Measurements from ENCODE around the gene WAPL.

WAPL gene

GRCh38 chr10:86524225-86524962, 2.8 kb upstream of the WAPL start:
- no peak for DNase-seq (ENCODE audit: low spot score)

GRCh38 chr10:86523348-86523747, 1.8 kb upstream of the WAPL start:
- no peak for DNase-seq (ENCODE audit: low spot score)

GRCh38 chr10:86522510-86522855, 891 bp upstream of the WAPL start:
- no peak for DNase-seq (ENCODE audit: low spot score)

GRCh38 chr10:86520871-86521677, 518 bp downstream of the WAPL start:
- peak; percentile 53 for DNase-seq (ENCODE audit: low spot score)

GRCh38 chr10:86518781-86519180, 2.8 kb downstream of the WAPL start:
- DNase-seq (ENCODE audit: low spot score) = no peak

GRCh38 chr10:86512137-86512536, 9.5 kb downstream of the WAPL start:
- DNase-seq (ENCODE audit: low spot score) = no peak

GRCh38 chr10:86511027-86511865, 10.3 kb downstream of the WAPL start:
- DNase-seq (ENCODE audit: low spot score) = no peak

GRCh38 chr10:86509145-86509544, 12.4 kb downstream of the WAPL start:
- DNase-seq (ENCODE audit: low spot score) = no peak

- DNase-seq (ENCODE audit: low spot score) = no peak
Measured at GRCh38 chr10:86508217-86508616, 13.4 kb downstream of the WAPL start.

GRCh38 chr10:86506499-86506898, 15.1 kb downstream of the WAPL start:
- no peak for DNase-seq (ENCODE audit: low spot score)

- no peak for DNase-seq (ENCODE audit: low spot score)
Measured at GRCh38 chr10:86506062-86506461, 15.5 kb downstream of the WAPL start.

- DNase-seq (ENCODE audit: low spot score) = no peak
Measured at GRCh38 chr10:86504510-86504909, 17.1 kb downstream of the WAPL start.

GRCh38 chr10:86500846-86501245, 20.7 kb downstream of the WAPL start:
- no peak for DNase-seq (ENCODE audit: low spot score)

- DNase-seq (ENCODE audit: low spot score) = no peak
Measured at GRCh38 chr10:86498598-86498997, 23.0 kb downstream of the WAPL start.

- no peak for DNase-seq (ENCODE audit: low spot score)
Measured at GRCh38 chr10:86497621-86498020, 24.0 kb downstream of the WAPL start.

GRCh38 chr10:86489960-86490612, 31.5 kb downstream of the WAPL start:
- DNase-seq (ENCODE audit: low spot score) = no peak

GRCh38 chr10:86489071-86489810, 32.4 kb downstream of the WAPL start:
- no peak for DNase-seq (ENCODE audit: low spot score)

- no peak for DNase-seq (ENCODE audit: low spot score)
Measured at GRCh38 chr10:86486856-86487255, 34.7 kb downstream of the WAPL start.

GRCh38 chr10:86483664-86484063, 37.9 kb downstream of the WAPL start:
- no peak for DNase-seq (ENCODE audit: low spot score)

- DNase-seq (ENCODE audit: low spot score) = no peak
Measured at GRCh38 chr10:86481761-86482160, 39.8 kb downstream of the WAPL start.

- no peak for DNase-seq (ENCODE audit: low spot score)
Measured at GRCh38 chr10:86480571-86480970, 41.0 kb downstream of the WAPL start.
